GM13976 (cell line): ENCODE data around the gene C10orf95.
"Not testable (repeated sequence)": the region's sequence is repeated elsewhere in the genome, so short reads cannot be mapped to it uniquely, and the experiment has no call there.

Source experiments
- DNase-seq: peaks from one replicate; pipeline ENCODE4 v3.0.0; 2012; ENCODE audit warnings: low spot score
- in situ Hi-C: fragments of 300-500 bp; cut with MboI; formaldehyde crosslinking; loops from one replicate; pipeline ENCODE4 v1.12.0; 2022; ENCODE audit warnings: low sequenced_read_pairs, mixed read lengths, inconsistent platforms; ENCODE audit not compliant: unreplicated experiment
- TF ChIP-seq, protein P1 (sequence below): IDR thresholded peaks from 2 replicates; pipeline ENCODE4 v1.5.1; 2012; ENCODE audit warnings: borderline replicate concordance, mild to moderate bottlenecking; ENCODE audit not compliant: insufficient read depth; ENCODE audit errors: extremely low read depth, missing control alignments, control extremely low read depth

Gene C10orf95

GRCh38 chr10:102457591-102458150 lies 6.3 kb upstream of the C10orf95 start:
- TF ChIP-seq, protein P1, sequence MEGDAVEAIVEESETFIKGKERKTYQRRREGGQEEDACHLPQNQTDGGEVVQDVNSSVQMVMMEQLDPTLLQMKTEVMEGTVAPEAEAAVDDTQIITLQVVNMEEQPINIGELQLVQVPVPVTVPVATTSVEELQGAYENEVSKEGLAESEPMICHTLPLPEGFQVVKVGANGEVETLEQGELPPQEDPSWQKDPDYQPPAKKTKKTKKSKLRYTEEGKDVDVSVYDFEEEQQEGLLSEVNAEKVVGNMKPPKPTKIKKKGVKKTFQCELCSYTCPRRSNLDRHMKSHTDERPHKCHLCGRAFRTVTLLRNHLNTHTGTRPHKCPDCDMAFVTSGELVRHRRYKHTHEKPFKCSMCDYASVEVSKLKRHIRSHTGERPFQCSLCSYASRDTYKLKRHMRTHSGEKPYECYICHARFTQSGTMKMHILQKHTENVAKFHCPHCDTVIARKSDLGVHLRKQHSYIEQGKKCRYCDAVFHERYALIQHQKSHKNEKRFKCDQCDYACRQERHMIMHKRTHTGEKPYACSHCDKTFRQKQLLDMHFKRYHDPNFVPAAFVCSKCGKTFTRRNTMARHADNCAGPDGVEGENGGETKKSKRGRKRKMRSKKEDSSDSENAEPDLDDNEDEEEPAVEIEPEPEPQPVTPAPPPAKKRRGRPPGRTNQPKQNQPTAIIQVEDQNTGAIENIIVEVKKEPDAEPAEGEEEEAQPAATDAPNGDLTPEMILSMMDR, result no peak
- in situ Hi-C loops, result no loop called here
- DNase-seq, result no peak

DNA sequence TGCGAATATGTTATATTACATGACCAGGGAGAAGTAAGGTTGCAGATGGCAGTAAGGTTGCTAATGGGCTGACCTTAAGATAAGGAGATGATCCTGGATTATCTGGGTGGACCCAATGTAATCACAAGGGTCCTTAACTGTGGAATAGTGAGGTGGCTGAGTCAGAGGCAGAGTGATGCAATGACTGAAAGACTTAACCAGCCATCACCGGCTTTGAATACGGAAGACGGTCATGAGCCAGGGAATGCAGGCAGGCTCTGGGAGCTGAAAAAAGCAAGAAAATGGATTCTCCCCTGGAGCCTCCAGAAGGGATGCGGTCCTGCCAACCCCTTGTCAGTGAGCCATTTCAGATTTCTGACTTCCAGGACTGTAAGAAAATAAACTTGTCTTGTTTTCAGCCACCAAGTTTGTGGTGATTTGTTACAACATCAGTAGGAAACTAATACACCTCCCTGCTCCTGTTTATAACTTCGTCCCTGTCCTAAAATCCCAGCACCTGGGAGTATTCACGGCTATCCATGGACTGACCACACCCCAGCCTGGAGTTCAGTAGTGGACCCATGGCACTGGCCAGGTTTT lies 4.6 kb upstream of the C10orf95 start:
- no peak for DNase-seq
- TF ChIP-seq, protein P1, result no peak
- in situ Hi-C loops, result no loop called here

DNA sequence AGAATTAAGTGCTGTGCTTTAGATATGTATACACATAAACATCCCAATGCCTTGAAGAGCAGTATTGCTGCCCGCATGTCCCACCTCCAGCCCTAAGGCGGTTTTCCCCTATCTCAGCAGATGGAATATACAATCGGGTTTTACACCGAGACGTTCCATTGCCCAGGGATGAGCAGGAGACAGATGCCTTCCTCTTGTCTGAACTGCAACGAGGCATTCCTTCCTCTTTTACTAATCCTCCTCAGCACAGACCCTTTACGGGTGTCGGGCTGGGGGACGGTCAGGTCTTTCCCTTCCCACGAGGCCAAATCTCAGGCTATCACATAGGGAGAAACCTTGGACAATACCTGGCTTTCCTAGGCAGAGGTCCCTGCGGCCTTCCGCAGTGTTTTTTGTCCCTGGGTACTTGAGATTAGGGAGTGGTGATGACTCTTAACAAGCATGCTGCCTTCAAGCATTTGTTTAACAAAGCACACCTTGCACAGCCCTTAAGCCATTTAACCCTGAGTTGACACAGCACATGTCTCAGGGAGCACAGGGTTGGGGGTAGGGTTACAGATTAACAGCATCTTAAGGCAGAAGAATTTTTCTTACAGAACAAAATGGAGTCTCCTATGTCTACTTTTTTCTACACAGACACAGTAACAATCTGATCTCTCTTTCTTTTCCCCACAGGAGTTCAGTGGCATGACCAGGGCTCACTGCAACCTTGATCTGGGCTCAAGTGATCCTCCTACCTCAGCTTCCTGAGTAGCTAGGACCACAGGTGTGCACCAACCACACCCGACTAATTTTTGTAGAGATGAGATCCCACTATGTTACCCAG lies 3.5 kb upstream of the C10orf95 start:
- not testable (repeated sequence) for DNase-seq

GRCh38 chr10:102453502-102453901 lies 2.2 kb upstream of the C10orf95 start:
- in situ Hi-C loops, result no loop called here
- no peak for DNase-seq
- TF ChIP-seq, protein P1, result no peak

More for the DNA sequence above, 3.5 kb upstream of the C10orf95 start:
- in situ Hi-C loops, result not testable (repeated sequence)

GRCh38 chr10:102452672-102453340 lies 1.5 kb upstream of the C10orf95 start:
- DNase-seq, result no peak
- in situ Hi-C loops, result no loop called here
- TF ChIP-seq, protein P1, result no peak

GRCh38 chr10:102450374-102451104 lies 804 bp downstream of the C10orf95 start:
- TF ChIP-seq, protein P1, result no peak
- peak; percentile 91 for DNase-seq
- in situ Hi-C loops, result no loop called here

- no peak for DNase-seq
- in situ Hi-C loops, result no loop called here
- TF ChIP-seq, protein P1, result no peak
These were observed 1.3 kb downstream of the C10orf95 start for GRCh38 chr10:102450124-102450373.
